Activated CD8-positive, alpha-beta memory T cell treated with anti-CD3 and anti-CD28 coated beads, Interleukin-2, amount 50 U/mL, for 48 hours (primary cell): Measurements from ENCODE around the gene TBXAS1.

Source experiments
- DNase-seq: peaks from one replicate; pipeline ENCODE4 v3.0.0-alpha.2; 2020

Gene TBXAS1

GRCh38 chr7:139857791-139858190 is 28.7 kb downstream of the TBXAS1 start:
- DNase-seq = no peak

DNA sequence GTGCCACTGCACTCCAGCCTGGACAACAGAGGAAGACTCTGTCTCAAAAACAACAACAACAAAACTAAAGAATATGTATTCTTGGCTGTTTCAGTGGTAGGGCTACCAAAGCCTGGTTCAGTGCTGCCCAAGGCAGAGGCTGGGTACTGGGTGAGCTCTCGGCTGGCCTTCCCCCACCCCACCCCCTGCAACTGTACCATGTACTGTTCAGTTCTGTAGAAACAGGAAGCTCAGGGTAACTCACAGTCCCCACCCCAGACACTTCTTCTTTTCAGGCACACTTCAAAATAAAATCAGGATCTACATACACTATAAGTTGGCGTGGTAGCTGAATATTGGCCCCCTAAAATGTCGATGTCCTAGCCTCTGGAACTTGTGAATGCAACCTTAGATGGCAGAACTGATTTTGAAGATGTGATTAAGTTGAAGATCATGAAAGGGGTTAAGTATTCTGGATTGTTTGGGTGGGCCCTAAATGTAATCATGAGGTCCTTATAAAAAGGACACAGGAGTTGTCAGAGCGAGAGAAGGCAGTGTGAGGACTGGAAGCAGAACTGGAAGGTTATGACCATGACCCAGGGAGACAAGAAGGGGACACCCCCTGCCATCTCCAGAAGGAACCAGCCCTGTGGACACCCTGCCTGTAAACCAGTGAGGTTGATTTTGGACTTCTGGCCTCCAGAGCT is 31.2 kb downstream of the TBXAS1 start:
- DNase-seq = no peak

DNA sequence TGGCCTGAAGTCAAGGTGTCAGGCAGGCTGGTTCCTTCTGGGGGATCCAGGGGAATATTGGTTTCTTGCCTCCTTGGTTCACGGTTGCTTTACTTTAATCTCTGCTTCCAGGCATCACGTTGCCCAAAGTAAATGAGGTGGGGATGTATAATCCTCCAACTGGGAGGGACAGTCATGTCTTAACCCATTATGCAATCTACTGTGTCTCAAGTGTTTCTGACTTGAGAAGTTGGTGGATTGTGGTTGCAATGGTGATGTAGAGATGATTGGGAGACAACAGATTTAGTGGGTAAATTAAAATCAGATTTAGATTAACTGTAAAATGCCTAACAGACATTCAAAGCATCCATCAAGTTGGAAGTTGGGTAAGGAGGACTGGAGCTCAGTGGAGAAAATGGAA is 32.7 kb downstream of the TBXAS1 start:
- DNase-seq = no peak

- DNase-seq = no peak
Observed at GRCh38 chr7:139866047-139866837, 37.2 kb downstream of the TBXAS1 start.

GRCh38 chr7:139867847-139868246 is 38.8 kb downstream of the TBXAS1 start:
- no peak for DNase-seq

GRCh38 chr7:139869886-139870285 is 40.8 kb downstream of the TBXAS1 start:
- DNase-seq = no peak

DNA sequence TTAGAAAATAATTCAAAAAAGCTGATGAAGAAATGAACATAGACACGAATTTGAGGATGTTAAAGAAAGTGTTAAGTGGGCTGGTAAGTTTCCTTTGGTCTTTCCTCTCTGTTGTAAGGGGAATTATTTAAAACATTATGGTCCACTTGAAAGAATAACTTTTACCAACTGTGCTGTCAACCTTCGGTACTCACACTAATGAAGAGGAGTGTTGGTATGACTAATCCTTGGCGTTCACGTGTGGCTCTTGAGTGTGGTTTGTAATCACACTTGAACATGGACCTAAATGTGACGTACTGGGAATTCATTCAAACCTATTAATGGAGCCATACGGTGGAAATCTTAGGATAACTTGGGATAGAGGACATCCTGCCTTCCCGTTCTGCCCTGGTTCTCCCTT is 41.3 kb downstream of the TBXAS1 start:
- DNase-seq = no peak

DNA sequence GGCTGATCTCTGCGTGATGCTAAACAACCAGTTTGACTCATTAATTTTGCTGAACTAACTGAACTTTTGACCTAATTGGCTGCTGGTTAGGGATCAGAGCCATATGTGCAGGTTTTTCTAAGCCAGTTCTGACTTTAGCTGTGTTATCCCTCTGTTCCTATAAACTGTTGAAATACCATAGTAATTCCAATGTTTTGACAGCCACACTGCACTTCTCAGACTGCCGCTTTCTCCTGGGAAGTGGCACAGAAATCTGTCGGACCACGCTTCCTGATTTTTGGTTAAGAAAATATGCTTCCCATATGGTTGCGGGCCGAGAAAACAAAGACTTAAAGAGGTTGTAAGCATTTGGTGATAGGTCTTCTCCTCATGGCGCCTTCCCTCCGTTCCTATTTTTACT is 42.3 kb downstream of the TBXAS1 start:
- DNase-seq = no peak

DNA sequence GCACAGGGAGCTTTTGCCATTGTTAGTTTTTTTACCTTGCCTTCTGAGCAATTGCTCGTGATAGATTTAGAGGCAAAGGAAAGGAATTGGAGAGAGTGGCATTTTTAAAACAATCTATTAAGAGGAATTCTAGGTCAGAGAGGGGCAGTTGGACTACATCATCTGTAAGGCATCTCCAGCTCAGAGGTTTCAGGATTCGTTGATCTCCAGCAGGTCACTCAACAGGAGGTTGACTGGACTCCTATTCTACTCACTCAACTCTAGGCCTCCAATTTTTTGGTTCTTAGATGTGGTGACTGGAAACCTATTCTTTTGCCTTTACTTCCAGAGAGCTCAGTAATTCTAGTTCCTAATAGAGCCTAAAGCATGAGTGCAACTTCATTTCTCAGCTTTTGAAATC is 42.8 kb downstream of the TBXAS1 start:
- DNase-seq = no peak

- DNase-seq = no peak
Observed at GRCh38 chr7:139873593-139874301, 44.7 kb downstream of the TBXAS1 start.

GRCh38 chr7:139874302-139874629 is 45.2 kb downstream of the TBXAS1 start:
- no peak for DNase-seq

DNA sequence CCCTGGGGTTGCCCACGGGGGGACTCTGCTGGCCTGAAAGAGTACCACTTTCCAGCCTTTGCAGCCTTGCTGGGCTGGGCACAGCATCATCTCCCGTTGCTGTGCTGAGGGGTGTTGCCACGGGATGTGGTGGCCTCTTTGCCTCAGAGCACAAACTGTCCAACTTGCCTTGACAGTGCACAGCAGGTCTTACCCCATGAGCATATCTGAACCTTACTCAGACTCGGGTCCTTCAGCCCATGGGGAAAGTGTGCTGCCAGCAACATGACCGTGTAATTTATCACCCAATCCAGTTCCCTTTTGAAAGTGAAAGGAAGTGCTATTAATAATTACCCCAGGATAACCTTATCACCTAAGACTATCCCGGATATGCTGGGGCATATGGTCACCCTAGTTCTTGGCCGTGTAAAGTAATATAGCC is 46.8 kb downstream of the TBXAS1 start:
- no peak for DNase-seq

- DNase-seq = no peak
Observed at GRCh38 chr7:139876622-139877283, 47.7 kb downstream of the TBXAS1 start.

DNA sequence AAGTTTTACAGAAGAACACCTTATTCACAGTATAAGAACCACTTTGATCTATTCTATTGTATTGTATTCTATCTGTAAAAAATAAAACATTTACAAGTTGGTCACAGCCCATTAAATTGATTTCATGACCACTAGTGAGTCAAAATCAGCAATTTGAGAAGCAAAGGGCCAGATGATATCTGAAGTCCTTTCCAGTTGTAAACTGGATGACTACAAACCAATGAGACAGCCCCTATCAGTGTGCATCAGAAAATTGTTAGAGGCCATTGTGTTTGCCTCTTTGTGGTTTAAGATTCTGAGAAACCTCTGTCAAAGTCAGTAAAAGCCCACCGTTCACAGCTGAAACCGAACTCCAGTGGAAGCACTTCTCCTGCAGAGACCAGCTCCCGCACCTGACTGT is 54.8 kb downstream of the TBXAS1 start:
- no peak for DNase-seq

DNA sequence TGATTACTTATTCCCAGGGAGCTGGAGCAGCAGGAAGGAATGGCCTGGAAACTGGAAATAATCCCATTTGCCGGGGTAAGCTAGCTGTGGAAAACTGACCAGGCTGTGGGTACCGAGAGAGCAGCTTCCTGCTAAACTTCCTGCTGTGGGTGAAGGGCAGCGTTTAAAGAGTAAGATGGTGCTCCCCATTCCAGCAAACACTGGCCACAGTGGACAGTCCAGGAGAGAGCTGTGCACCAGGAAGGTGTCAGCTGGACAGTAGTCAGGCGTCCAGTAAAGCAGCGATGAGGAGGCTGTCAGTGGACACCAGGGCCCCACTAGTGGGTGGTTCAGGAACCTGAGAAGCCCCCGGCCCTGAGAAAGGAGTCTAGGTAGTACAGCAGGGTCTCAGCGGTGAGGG is 55.4 kb downstream of the TBXAS1 start:
- DNase-seq = no peak

DNA sequence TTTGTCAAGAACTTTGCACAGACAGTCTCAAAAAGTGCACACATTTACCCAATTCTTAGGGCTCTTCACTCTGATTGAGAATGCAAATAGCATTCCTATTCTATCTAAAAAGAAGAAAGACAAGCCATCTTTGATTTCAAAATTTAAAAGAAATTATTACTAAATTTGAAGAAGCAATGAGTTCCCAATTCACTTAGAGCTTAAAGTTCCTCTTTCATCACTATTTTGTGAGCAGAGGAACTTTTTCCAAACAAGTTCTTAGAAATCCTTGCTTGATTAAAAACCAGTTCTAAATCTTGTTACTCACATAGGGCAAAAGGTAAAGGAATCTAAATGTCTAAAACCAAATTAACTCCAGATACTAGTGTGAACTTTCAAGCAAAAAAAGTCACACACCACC is 56.4 kb downstream of the TBXAS1 start:
- no peak for DNase-seq

GRCh38 chr7:139886206-139886605 is 57.1 kb downstream of the TBXAS1 start:
- DNase-seq = no peak

- DNase-seq = no peak
Observed at GRCh38 chr7:139886899-139887298, 57.8 kb downstream of the TBXAS1 start.

- no peak for DNase-seq
Observed at GRCh38 chr7:139887992-139888481, 59.0 kb downstream of the TBXAS1 start.

GRCh38 chr7:139889186-139889871 is 60.3 kb downstream of the TBXAS1 start:
- no peak for DNase-seq

DNA sequence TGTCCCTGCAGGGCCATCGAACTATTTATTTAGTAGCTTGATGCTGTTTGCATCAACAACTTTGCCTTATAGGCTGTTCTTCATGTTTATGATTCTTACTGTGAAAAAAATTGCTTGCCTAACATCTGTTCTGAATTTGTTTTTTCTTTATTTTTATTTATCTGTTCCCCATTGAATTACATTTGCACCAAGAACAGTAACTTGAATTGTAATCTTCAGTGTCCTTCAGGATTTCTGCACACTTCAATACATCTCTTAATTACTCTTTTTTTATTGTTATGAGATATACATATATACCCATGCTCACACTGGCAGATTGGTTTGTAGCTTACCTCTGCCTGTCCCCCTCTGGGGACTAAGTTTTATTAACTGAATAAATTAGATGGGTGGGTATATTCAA is 64.4 kb downstream of the TBXAS1 start:
- DNase-seq = no peak

DNA sequence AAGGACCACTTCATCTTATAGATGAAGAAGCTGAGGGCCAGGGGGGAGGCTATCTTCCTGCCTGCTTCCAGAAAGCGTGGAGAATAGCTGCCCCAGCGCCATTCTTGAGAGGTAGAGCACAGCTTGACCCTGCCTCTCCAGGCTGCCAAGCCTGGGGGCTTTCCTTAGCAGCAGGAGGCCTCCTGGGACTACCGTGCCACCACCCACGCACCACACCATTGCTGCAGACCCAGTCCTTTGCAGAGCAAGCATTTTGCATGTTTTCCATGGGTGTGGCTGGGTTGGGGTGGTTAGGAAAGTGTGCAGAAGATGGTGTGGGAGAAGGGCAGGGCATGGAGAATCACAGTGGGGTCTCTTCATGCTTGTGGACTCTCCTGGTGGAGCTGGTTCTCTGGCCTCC is 64.9 kb downstream of the TBXAS1 start:
- no peak for DNase-seq
